Stomach smooth muscle (tissue), 2 donors: ENCODE results near the gene ARMC2.

Source experiments
- H3K27ac ChIP-seq: one replicate; pipeline ENCODE4 v1.7.0; 2013; ENCODE audit warnings: mild to moderate bottlenecking, low read length, inconsistent platforms
- H3K27me3 ChIP-seq, 2 donors: one replicate each; pipeline ENCODE4 v1.7.0; 2013; ENCODE audit warnings: low read length in 2 of 2; ENCODE audit not compliant: insufficient read depth in 2 of 2, control insufficient read depth in 1 of 2
- H3K36me3 ChIP-seq, 2 donors: one replicate each; pipeline ENCODE4 v1.7.0; 2013; ENCODE audit warnings: low read length in 2 of 2; ENCODE audit not compliant: control insufficient read depth in 2 of 2, insufficient read depth in 2 of 2
- H3K4me1 ChIP-seq: one replicate; pipeline ENCODE4 v1.7.0; 2013; ENCODE audit warnings: low read length; ENCODE audit not compliant: control insufficient read depth, insufficient read depth
- H3K4me3 ChIP-seq, 2 donors: one replicate each; pipeline ENCODE4 v1.7.0; 2013; ENCODE audit warnings: low read length in 2 of 2
- H3K9ac ChIP-seq, 2 donors: one replicate each; pipeline ENCODE4 v1.7.0; 2013; ENCODE audit warnings: low read length in 2 of 2, mild to moderate bottlenecking in 1 of 2
- H3K9me3 ChIP-seq, 2 donors: one replicate each; pipeline ENCODE4 v1.7.0; 2013; ENCODE audit warnings: low read length in 2 of 2; ENCODE audit not compliant: control insufficient read depth in 2 of 2
- donor health status: healthy.
- donor health status: Pancreatic carcinoma.

ARMC2 gene

DNA sequence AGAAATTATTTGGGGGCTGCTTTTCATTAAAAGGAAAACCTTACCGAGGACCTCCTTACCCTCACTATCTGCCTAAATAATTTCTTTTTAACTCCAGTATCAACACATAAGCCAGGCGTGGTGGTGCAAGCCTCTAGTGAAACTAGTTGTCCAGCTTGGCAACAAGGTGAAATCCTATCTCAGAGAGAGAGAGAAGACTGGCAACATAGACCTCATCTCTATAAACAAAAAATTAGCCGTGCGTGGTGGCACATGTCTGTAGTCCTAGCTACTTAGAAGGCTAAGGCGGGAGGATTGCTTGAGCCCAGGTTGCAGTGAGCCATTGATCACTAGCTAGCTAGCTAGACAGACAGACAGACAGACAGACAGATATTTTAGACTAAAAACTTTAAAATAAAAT, 92.5 kb downstream of the ARMC2 start:
- no peak overlapping the region for H3K4me3 ChIP-seq
- peaks cover 20% of the 10 kb centered on the region for H3K4me1 ChIP-seq
- no peaks in the 10 kb centered on the region for H3K36me3 ChIP-seq
- no peaks in the 10 kb centered on the region for H3K27me3 ChIP-seq
- no peak overlapping the region for H3K9ac ChIP-seq
- H3K9me3 ChIP-seq: no peaks in the 10 kb centered on the region
- H3K27ac ChIP-seq: no peak overlapping the region

DNA sequence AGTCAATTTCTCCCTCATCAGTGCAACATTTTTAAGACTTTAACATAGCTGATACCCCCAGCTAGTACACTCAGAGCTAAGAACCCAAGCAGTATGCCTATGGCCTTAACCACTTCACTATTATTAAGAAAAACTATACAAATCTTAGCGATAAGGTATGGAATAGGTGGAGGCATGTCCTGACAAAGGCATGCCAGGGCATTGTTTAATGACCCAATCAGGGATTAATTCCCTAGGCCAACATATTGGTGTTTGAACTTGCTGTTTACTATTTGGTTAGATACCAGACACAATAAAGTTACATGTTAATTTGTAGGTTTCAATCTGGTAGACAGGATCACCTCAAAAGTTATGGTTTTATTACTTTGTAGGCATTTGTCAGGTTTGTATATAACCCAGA, 93.1 kb downstream of the ARMC2 start:
- H3K4me3 ChIP-seq: no peak overlapping the region
- no peak overlapping the region for H3K27ac ChIP-seq
- H3K4me1 ChIP-seq: peaks cover 24% of the 10 kb centered on the region
- H3K9me3 ChIP-seq: no peaks in the 10 kb centered on the region
- no peak overlapping the region for H3K9ac ChIP-seq
- H3K36me3 ChIP-seq: no peaks in the 10 kb centered on the region
- no peaks in the 10 kb centered on the region for H3K27me3 ChIP-seq

DNA sequence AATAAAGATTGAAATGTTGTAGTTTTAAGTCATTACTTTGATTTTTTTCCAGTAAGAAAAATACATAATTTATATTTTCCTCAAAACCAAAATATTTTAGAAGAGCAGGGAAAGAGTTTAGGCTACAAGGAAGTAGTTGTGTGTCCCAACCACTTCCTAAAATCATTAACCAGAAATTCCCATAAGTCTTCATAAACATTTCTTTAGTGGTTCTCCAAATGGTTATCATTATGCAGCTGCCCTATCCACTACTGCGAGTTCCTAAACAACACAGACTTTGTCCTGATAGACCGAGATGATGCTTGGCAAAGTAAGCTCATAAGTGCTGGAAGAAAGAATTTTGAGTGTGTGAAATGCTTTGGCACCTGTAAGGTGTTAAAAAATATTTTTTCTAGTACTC, 93.6 kb downstream of the ARMC2 start:
- Histone ChIP-seq H3K4me1 (peaks cover 26% of the 10 kb centered on the region), H3K4me3 (no peak overlapping the region), H3K36me3 (no peaks in the 10 kb centered on the region), H3K9ac (no peak overlapping the region), H3K9me3 (no peaks in the 10 kb centered on the region), H3K27ac (no peak overlapping the region), H3K27me3 (no peaks in the 10 kb centered on the region)

DNA sequence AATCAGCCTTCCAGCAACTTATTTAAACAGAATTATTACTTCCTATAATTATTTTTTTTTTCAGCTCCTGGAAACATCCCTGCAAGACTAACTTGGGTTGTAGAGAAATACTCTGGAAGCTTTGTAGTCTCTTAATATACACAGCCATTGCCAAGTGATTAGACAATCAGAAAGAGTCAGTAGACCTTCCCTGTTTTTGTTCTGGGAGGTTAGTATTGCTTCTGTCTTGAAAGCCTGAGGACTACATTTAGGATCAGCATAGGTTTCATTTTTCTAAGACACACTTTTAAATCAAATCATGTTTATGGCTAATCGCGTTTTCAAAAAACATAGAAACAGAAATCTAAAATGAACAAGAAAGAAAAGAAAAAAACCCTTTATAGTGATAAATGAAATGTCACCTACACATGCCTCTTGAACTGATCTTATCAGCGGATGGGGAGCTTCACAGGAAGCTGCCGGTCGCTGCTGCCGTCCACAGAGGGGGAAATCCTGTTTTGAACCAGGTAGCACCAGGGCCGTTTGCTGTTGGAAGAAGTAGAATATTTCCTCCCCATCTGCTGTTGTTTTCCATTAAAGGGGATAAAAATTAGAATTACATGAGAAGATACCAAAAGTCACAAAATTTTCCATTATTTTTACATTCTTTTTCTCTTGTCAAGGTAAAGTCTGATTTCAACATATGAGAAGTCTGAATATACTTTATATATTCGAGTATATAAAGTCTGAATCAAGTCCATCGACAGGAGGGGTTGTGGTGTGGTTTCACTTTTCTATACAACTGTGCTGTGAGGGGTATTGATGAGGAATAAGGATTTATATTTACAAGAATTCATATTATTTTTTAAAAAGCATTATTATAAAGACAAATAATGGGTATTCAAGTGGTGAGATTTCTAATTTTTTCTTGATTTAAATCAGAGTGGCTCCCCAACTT, 94.6 kb downstream of the ARMC2 start:
- Histone ChIP-seq H3K9ac (no peak overlapping the region), H3K27ac (peak overlapping the region; percentile 55), H3K4me1 (peaks cover 36% of the 10 kb centered on the region), H3K36me3 (no peaks in the 10 kb centered on the region), H3K4me3 (no peak overlapping the region), H3K27me3 (no peaks in the 10 kb centered on the region), H3K9me3 (no peaks in the 10 kb centered on the region)

GRCh38 chr6:108944071-108944470, 95.8 kb downstream of the ARMC2 start:
- H3K36me3 ChIP-seq: no peaks in the 10 kb centered on the region
- no peaks in the 10 kb centered on the region for H3K27me3 ChIP-seq
- no peaks in the 10 kb centered on the region for H3K9me3 ChIP-seq
- H3K9ac ChIP-seq: peak overlapping the region in 1 of 2 donors; percentile 40
- H3K4me3 ChIP-seq: peak overlapping the region; percentile 7 to 29
- peaks cover 48% of the 10 kb centered on the region for H3K4me1 ChIP-seq
- H3K27ac ChIP-seq: peak overlapping the region; percentile 96

DNA sequence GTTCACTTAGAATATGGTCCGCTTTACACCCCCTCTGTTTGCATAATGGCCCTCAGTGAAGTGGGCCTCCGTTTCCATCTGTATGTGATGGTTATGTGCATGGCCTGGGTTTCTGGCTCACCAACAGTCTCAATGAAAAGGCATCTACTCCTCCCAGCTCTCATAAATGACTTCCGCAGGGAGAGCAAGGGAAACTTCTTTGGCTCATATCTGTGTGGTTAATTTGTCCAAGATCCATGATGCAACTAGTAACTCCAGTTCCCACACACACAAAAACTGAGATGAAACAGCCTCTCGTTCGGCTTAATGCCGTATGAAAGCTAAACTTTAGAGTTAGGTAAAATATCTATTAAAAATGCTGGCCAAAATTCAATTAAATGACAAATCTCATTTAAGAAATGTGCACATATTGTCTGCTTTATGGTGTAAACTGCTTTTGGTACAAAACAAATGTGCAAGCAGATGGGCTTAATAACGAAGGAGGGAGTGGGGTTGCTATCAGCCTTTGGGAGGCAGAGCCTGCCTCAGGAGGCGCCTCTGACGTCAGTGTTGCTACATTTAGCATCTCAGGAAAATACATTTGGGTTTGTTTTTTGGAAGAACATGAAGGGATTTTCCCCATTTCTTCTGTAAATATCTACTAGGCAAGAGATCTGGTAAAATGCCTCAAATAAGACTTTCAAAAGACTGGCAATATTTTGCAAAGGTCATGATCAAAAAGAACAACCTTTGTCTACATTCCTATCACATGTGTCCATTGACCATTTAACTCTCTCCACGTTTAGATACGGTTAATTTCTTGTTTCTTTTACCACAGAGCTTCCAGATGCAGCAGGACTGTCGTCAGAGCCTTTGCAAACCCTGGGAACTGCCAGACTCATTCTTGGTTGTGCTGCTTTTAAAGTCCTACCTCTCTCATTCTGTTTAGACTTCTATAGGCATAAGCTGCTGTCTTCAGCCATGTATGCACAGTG, 96.8 kb downstream of the ARMC2 start:
- Histone ChIP-seq H3K4me3 (peak overlapping the region; percentile 44 to 66), H3K4me1 (peaks cover 53% of the 10 kb centered on the region), H3K9me3 (no peaks in the 10 kb centered on the region), H3K27me3 (no peaks in the 10 kb centered on the region), H3K27ac (peak overlapping the region; percentile 96), H3K36me3 (no peaks in the 10 kb centered on the region), H3K9ac (peak overlapping the region; percentile 66)

GRCh38 chr6:108945681-108946159, 97.5 kb downstream of the ARMC2 start:
- Histone ChIP-seq H3K4me3 (peak overlapping the region; percentile 44 to 66), H3K9me3 (no peaks in the 10 kb centered on the region), H3K9ac (peak overlapping the region; percentile 66), H3K36me3 (no peaks in the 10 kb centered on the region), H3K27me3 (no peaks in the 10 kb centered on the region), H3K27ac (peak overlapping the region; percentile 96), H3K4me1 (peaks cover 53% of the 10 kb centered on the region)

- Histone ChIP-seq H3K27ac (peak overlapping the region; percentile 96), H3K4me1 (peaks cover 61% of the 10 kb centered on the region), H3K4me3 (peak overlapping the region; percentile 44), H3K9me3 (no peaks in the 10 kb centered on the region), H3K9ac (peak overlapping the region in 1 of 2 donors; percentile 66), H3K36me3 (no peaks in the 10 kb centered on the region), H3K27me3 (no peaks in the 10 kb centered on the region)
These were observed 98.5 kb downstream of the ARMC2 start for GRCh38 chr6:108946695-108947094.

GRCh38 chr6:108947114-108947854, 99.1 kb downstream of the ARMC2 start:
- no peaks in the 10 kb centered on the region for H3K9me3 ChIP-seq
- peak overlapping the region; percentile 96 for H3K27ac ChIP-seq
- no peaks in the 10 kb centered on the region for H3K27me3 ChIP-seq
- H3K4me1 ChIP-seq: peaks cover 66% of the 10 kb centered on the region
- no peaks in the 10 kb centered on the region for H3K36me3 ChIP-seq
- peak overlapping the region; percentile 36 to 66 for H3K9ac ChIP-seq
- peak overlapping the region; percentile 44 for H3K4me3 ChIP-seq

- Histone ChIP-seq H3K9ac (no peak overlapping the region), H3K27ac (peak overlapping the region; percentile 96), H3K27me3 (no peaks in the 10 kb centered on the region), H3K4me3 (no peak overlapping the region), H3K4me1 (peaks cover 66% of the 10 kb centered on the region), H3K9me3 (no peaks in the 10 kb centered on the region), H3K36me3 (no peaks in the 10 kb centered on the region)
These were observed 100.0 kb downstream of the ARMC2 start for GRCh38 chr6:108948181-108948661.
